Renal cortical epithelial cell (primary cell): ENCODE measurements around the gene MRAP. TPM values are rescaled to one million over a fixed set of nuclear protein-coding genes. Genes with fewer than 3 reads are reported as not detected.
"Not testable (repeated sequence)": the region's sequence is repeated elsewhere in the genome, so short reads cannot be mapped to it uniquely, and the experiment has no call there.

Experiments
- DNase-seq: peaks from one replicate; pipeline ENCODE4 v3.0.0-alpha.2; 2011; ENCODE audit warnings: low read depth
- total RNA-seq: library from RNA; depleted of rRNA; stranded (reverse); fragments of >200 nt; gene quantifications from 2 replicates; pipeline ENCODE4 v1.2.3, GENCODE V29; 2014

MRAP gene
- total RNA-seq = not detected in 2 replicates

- DNase-seq = no peak
Measured at GRCh38 chr21:32298658-32299081, at the start of gene MRAP. TSS of gene MRAP (plus strand) at chr21:32298855. CDS start at chr21:32298972, 117 bp downstream.

GRCh38 chr21:32249511-32250280, 49.0 kb upstream of the MRAP start:
- no peak for DNase-seq

- DNase-seq = no peak
Measured at GRCh38 chr21:32252136-32252535, 46.5 kb upstream of the MRAP start.

- no peak for DNase-seq
Measured at GRCh38 chr21:32253215-32253641, 45.4 kb upstream of the MRAP start.

GRCh38 chr21:32256251-32256650, 42.4 kb upstream of the MRAP start:
- DNase-seq = peak; percentile 16

- DNase-seq = peak; percentile 96
Measured at GRCh38 chr21:32256873-32257620, 41.6 kb upstream of the MRAP start.

GRCh38 chr21:32257962-32258785, 40.5 kb upstream of the MRAP start:
- DNase-seq = peak; percentile 84

GRCh38 chr21:32258786-32259048, 39.9 kb upstream of the MRAP start:
- DNase-seq = not testable (repeated sequence)

- DNase-seq = no peak
Measured at GRCh38 chr21:32260130-32260529, 38.5 kb upstream of the MRAP start.

- DNase-seq = no peak
Measured at GRCh38 chr21:32261929-32262328, 36.7 kb upstream of the MRAP start.

- DNase-seq = not testable (repeated sequence)
Measured at GRCh38 chr21:32265321-32265720, 33.3 kb upstream of the MRAP start.

GRCh38 chr21:32270748-32271147, 27.9 kb upstream of the MRAP start:
- DNase-seq = no peak

GRCh38 chr21:32276671-32277070, 22.0 kb upstream of the MRAP start:
- DNase-seq = no peak

GRCh38 chr21:32278103-32278502, 20.6 kb upstream of the MRAP start:
- DNase-seq = no peak

GRCh38 chr21:32278518-32279376, 19.9 kb upstream of the MRAP start, which contains the start of gene MIS18A:
TSS of gene MIS18A (minus strand) at chr21:32279049. CDS start at chr21:32279014, 35 bp downstream.
- peak; percentile 97 for DNase-seq

- no peak for DNase-seq
Measured at GRCh38 chr21:32279377-32279680, 19.3 kb upstream of the MRAP start.

GRCh38 chr21:32281531-32281930, 17.1 kb upstream of the MRAP start:
- no peak for DNase-seq

GRCh38 chr21:32282992-32283391, 15.7 kb upstream of the MRAP start:
- no peak for DNase-seq

GRCh38 chr21:32285476-32285875, 13.2 kb upstream of the MRAP start:
- no peak for DNase-seq

- DNase-seq = no peak
Measured at GRCh38 chr21:32297449-32297848, 1.2 kb upstream of the MRAP start.

GRCh38 chr21:32298148-32298559, 501 bp upstream of the MRAP start:
- DNase-seq = no peak

GRCh38 chr21:32299695-32300094, 1.0 kb downstream of the MRAP start:
- DNase-seq = no peak
